Prostate gland (tissue), 2 donors: ENCODE data around the gene LPAR1. TPM values are rescaled to one million over a fixed set of nuclear protein-coding genes. Genes with fewer than 3 reads are reported as not detected.

ENCODE experiments used
- DNase-seq: peaks from one replicate; pipeline ENCODE4 v3.0.0-alpha.2; 2019; ENCODE audit warnings: low spot score
- H3K27ac ChIP-seq, 2 donors: fragments of 200-600 bp; sonication (generic); 2 replicates each; pipeline ENCODE4 v1.5.1; 2017 to 2019
- H3K27me3 ChIP-seq: fragments of 200-600 bp; sonication (generic); replicated peaks from 2 replicates; pipeline ENCODE4 v1.5.1; 2019; ENCODE audit not compliant: insufficient read depth
- H3K36me3 ChIP-seq, 2 donors: fragments of 200-600 bp; sonication (generic); 1 replicate in 1 of 2; 2 replicates in 1 of 2; pipeline versions ENCODE4 v1.5.1 to v1.8.1; 2017 to 2019
- H3K4me1 ChIP-seq: fragments of 200-600 bp; sonication (generic); replicated peaks from 2 replicates; pipeline ENCODE4 v1.5.1; 2019
- H3K4me3 ChIP-seq, 2 donors: fragments of 200-600 bp; sonication (generic); 2 replicates each; pipeline ENCODE4 v1.5.1; 2017 to 2019
- H3K9me3 ChIP-seq: fragments of 200-600 bp; sonication (generic); 2 replicates; pipeline ENCODE4 v1.5.1; 2017
- CTCF ChIP-seq, 4 experiments: fragments of 200-600 bp in 2 of 4; fragments of 450-650 bp in 2 of 4; sonication (generic) in 2 of 4; IDR thresholded peaks; 1 replicate in 3 of 4; 2 replicates in 1 of 4; pipeline ENCODE4 v1.5.1; 2016 to 2019; ENCODE audit warnings: antibody characterized with exemption in 4 of 4, mild to moderate bottlenecking in 2 of 4, moderate library complexity in 2 of 4
- POLR2A ChIP-seq: fragments of 450-650 bp; IDR thresholded peaks from one replicate; pipeline ENCODE4 v1.6.1; 2016; ENCODE audit warnings: antibody characterized with exemption, mild to moderate bottlenecking
- POLR2AphosphoS5 ChIP-seq: sonication (generic); formaldehyde crosslinking; IDR thresholded peaks from one replicate; pipeline ENCODE4 v1.6.1; 2017; ENCODE audit warnings: antibody characterized with exemption
- WGBS: methylation state at CpG from one replicate; pipeline ENCODE4 v1.1.5; 2018; 5-methylcytosine and 5-hydroxymethylcytosine counted together
- intact Hi-C: fragments of 100-400 bp; cut with DNase I; formaldehyde crosslinking; loops from one replicate; pipeline ENCODE4 v1.14.2; 2022
- total RNA-seq, 2 donors: library from RNA; depleted of rRNA; stranded (reverse); fragments of >200 nt; gene quantifications; one replicate each; pipeline ENCODE4 v1.1.0, GENCODE V29; 2016

LPAR1 gene
- total RNA-seq, 2 donors from 2014 or later = 10.8 to 29.2 TPM

DNA sequence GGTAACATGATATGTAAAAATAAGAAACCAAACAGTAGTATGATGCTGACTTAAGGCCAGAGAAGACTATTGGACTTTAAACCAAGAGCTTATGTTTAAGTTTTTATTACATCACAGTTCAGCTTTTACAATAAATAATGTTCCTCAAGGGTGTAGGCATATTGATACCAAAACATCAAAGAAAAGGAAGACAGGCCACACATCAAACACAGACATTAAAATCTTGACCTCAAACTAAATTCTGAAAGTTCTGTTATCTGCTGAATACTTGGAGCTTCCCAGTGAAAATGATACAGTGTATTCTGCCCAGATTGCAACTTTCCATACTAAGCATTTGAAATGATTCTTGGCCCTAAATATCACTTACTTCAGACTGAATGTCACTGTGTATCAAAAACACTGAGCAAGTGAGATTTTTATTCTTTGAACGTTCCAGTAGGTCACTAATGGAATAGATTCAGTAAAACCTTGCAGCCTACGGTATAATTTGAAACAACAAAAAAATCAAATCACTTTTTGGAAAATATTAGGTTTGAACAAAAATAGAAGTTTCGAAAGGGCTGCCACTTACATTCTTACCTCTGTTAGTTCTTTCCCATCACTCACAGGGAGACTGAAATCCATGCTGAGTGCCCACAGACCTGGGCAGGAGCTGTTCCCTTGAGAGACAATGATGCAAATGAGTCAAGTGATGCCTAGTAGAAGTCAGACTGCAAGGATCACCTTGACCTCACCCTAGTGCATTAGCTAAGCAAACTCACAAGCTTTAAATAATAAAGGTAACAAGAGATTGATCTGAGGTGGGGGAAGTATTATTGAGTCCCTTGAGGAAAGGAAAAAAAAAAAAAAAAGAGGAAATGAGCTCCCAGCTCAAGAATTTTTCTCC is 2.5 kb downstream of the LPAR1 start:
- Histone ChIP-seq H3K27ac (peak overlapping the region; percentile 89 to 92), H3K27me3 (no peaks in the 10 kb centered on the region), H3K4me3 (peak overlapping the region; percentile 65 to 71), H3K36me3 (no peaks in the 10 kb centered on the region), H3K4me1 (no peaks in the 10 kb centered on the region), H3K9me3 (no peaks in the 10 kb centered on the region)
- 54% methylated on average over 3 of the region's 3 CpGs for WGBS
- intact Hi-C loops = loop anchor here (5.0 to 10.0 kb wide), 3 partner anchors 262 to 381 kb away; no protein-coding TSS in a partner anchor
- DNase-seq = no peak
- TF ChIP-seq POLR2A = no peak
- no peak for TF ChIP-seq CTCF (IDR thresholded peaks at IDR 0.05)
- TF ChIP-seq POLR2AphosphoS5 = no peak

DNA sequence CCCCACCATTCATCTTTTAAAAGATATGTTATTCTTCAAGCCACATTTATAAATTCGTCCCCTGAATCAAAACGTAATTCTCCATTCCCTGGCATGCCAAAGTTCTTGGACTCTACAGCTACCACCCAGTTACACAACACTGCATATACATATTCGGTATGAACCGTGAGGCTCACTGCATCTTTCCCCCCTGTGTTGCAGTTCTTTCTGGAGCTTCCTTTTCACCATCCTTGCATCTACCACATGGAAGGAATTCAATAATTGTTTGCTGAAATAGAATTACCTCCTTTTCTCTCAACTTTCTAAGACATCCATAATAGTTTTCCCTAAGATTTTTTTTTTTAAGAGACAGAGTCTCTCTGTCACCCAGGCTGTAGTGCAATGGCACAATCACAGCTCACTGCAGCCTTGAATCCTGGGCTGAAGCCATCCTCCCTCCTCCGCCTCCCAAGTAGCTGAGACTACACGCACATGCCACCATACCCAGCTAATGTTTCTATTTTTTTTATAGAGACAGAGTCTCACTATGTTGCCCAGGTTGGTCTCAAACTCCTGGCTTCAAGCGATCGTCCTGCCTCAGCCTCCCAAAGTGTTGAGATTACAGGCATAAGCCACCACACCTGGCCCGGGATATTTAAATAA is 3.3 kb downstream of the LPAR1 start:
- Histone ChIP-seq H3K27me3 (no peaks in the 10 kb centered on the region), H3K4me3 (no peak overlapping the region), H3K36me3 (no peaks in the 10 kb centered on the region), H3K27ac (no peak overlapping the region), H3K4me1 (no peaks in the 10 kb centered on the region), H3K9me3 (no peaks in the 10 kb centered on the region)
- intact Hi-C loops = loop anchor here (5.0 to 10.0 kb wide), 3 partner anchors 262 to 380 kb away; no protein-coding TSS in a partner anchor
- DNase-seq = no peak
- 66% methylated on average over 9 of the region's 9 CpGs for WGBS
- no peak for TF ChIP-seq POLR2A
- no peak for TF ChIP-seq CTCF (IDR thresholded peaks at IDR 0.05)
- TF ChIP-seq POLR2AphosphoS5 = no peak

GRCh38 chr9:111034170-111034897 is 3.9 kb downstream of the LPAR1 start:
- intact Hi-C loops = loop anchor here (10.0 kb wide), 1 partner anchor 380 kb away; no protein-coding TSS in a partner anchor
- DNase-seq = no peak
- H3K36me3 ChIP-seq = no peaks in the 10 kb centered on the region
- H3K9me3 ChIP-seq = no peaks in the 10 kb centered on the region
- H3K4me1 ChIP-seq = no peaks in the 10 kb centered on the region
- no peaks in the 10 kb centered on the region for H3K27me3 ChIP-seq
- WGBS = 79% methylated on average over 6 of the region's 6 CpGs
- no peak overlapping the region for H3K27ac ChIP-seq
- TF ChIP-seq POLR2A = no peak
- no peak for TF ChIP-seq CTCF (IDR thresholded peaks at IDR 0.05)
- TF ChIP-seq POLR2AphosphoS5 = no peak
- no peak overlapping the region for H3K4me3 ChIP-seq

DNA sequence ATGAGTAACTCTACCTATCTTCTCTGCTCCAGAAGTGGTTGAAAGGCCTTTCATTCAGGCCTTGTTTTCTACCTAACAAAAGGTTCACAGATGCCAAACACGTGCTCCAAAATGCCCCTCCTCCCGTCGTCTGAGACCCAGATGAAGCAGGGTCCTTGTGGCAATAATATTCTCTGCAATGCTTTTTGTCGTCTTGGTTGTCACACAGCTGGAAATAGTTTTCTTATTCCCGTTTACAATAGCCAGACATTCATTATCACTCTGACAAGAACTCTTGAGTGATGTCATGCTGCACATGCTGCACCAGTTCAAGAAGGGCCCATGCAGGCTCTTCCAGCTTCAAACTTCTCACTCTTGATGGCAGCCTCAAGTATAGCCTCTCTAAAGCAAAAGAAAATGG is 7.8 kb downstream of the LPAR1 start:
- DNase-seq = no peak
- no peaks in the 10 kb centered on the region for H3K36me3 ChIP-seq
- intact Hi-C loops = loop anchor here (10.0 kb wide), 1 partner anchor 376 kb away; no protein-coding TSS in a partner anchor
- H3K4me1 ChIP-seq = no peaks in the 10 kb centered on the region
- WGBS = 63% methylated on average over 5 of the region's 5 CpGs
- H3K9me3 ChIP-seq = no peaks in the 10 kb centered on the region
- H3K4me3 ChIP-seq = no peak overlapping the region
- no peak overlapping the region for H3K27ac ChIP-seq
- TF ChIP-seq POLR2A = no peak
- TF ChIP-seq CTCF (IDR thresholded peaks at IDR 0.05) = no peak
- no peak for TF ChIP-seq POLR2AphosphoS5
- no peaks in the 10 kb centered on the region for H3K27me3 ChIP-seq
